H1 (cell line): ENCODE measurements around the gene PIAS2.

Source experiments
- KDM1A ChIP-seq: fragments of 200-600, 300-600 bp; sonication (generic); IDR thresholded peaks from 2 replicates; pipeline ENCODE4 v1.7.1; 2016; ENCODE audit warnings: mild to moderate bottlenecking, low read length, borderline replicate concordance
- SRF ChIP-seq: IDR thresholded peaks from 2 replicates; pipeline ENCODE4 v1.6.1; 2011; ENCODE audit warnings: mild to moderate bottlenecking, low read depth, low read length, moderate library complexity
- TEAD4 ChIP-seq: IDR thresholded peaks from 2 replicates; pipeline ENCODE4 v1.6.1; 2012; ENCODE audit warnings: low read depth, low read length, inconsistent platforms, mixed read lengths
- USF2 ChIP-seq: IDR thresholded peaks from 2 replicates; pipeline ENCODE4 v1.6.1; 2011; ENCODE audit warnings: low read length, improper control_type of control experiment
- TF ChIP-seq, protein P1 (sequence below), 3 experiments: IDR thresholded peaks; 1 replicate in 2 of 3; 2 replicates in 1 of 3; pipeline versions ENCODE4 v1.5.1 to v1.6.1; 2011; ENCODE audit warnings: low read length in 3 of 3, mild to moderate bottlenecking in 3 of 3, inconsistent platforms in 2 of 3, low read depth in 1 of 3, moderate library complexity in 1 of 3; ENCODE audit not compliant: insufficient read depth in 1 of 3; ENCODE audit errors: control extremely low read depth in 1 of 3

DNA sequence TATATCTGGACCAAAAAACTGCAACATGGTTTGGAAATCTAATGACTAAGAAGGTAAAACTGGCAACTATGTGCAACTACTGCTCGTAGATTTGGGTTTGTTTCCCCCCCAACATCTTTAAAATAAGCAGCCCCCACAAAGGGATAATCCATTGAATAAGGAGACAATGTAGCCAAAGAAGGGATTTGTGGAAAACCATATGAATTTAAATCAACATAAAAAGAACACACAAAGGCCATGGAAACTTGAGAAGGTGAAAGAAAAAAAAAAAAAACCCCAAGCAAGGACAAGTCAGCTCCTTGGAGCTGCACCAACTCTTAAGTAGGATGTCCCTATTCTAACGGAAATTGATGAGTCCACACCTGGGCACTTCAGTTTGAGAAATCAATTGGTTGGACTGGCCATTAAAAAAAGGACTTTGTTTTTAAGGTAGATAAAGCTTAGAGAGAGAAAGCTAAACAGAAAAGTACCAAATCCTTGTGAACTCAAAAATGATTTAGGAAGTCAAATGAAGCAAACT lies 106.8 kb downstream of the PIAS2 start:
- TF ChIP-seq TEAD4 (no peak), SRF (no peak), USF2 (no peak), KDM1A (no peak)
- TF ChIP-seq, protein P1, sequence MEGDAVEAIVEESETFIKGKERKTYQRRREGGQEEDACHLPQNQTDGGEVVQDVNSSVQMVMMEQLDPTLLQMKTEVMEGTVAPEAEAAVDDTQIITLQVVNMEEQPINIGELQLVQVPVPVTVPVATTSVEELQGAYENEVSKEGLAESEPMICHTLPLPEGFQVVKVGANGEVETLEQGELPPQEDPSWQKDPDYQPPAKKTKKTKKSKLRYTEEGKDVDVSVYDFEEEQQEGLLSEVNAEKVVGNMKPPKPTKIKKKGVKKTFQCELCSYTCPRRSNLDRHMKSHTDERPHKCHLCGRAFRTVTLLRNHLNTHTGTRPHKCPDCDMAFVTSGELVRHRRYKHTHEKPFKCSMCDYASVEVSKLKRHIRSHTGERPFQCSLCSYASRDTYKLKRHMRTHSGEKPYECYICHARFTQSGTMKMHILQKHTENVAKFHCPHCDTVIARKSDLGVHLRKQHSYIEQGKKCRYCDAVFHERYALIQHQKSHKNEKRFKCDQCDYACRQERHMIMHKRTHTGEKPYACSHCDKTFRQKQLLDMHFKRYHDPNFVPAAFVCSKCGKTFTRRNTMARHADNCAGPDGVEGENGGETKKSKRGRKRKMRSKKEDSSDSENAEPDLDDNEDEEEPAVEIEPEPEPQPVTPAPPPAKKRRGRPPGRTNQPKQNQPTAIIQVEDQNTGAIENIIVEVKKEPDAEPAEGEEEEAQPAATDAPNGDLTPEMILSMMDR (IDR thresholded peaks at IDR 0.05; ENCODE audit: control extremely low read depth in 1 of 3, insufficient read depth in 1 of 3, low read depth in 1 of 3, low read length in 3 of 3): no peak
